H9 (cell line): Measurements from ENCODE around the gene TNFRSF1B. TPM values are rescaled to one million over a fixed set of nuclear protein-coding genes. Genes with fewer than 3 reads are reported as not detected.

ENCODE experiments used
- DNase-seq: peaks from one replicate; pipeline ENCODE4 v3.0.0-alpha.2; 2017
- H2AFZ ChIP-seq: one replicate; pipeline ENCODE4 v1.6.1; 2013; ENCODE audit warnings: mild to moderate bottlenecking, low read length, control low read depth, moderate library complexity
- H2AK5ac ChIP-seq: 2 replicates; pipeline ENCODE4 v1.6.1; 2013; ENCODE audit warnings: low read length, control low read depth, mixed read lengths; ENCODE audit not compliant: insufficient read length
- H2BK120ac ChIP-seq: one replicate; pipeline ENCODE4 v1.6.1; 2013; ENCODE audit warnings: low read depth, mild to moderate bottlenecking, low read length, control low read depth, inconsistent platforms; ENCODE audit not compliant: poor library complexity, severe bottlenecking
- H2BK12ac ChIP-seq: 2 replicates; pipeline ENCODE4 v1.6.1; 2013; ENCODE audit warnings: low read length, control low read depth, mixed read lengths, low read depth; ENCODE audit not compliant: insufficient read length
- H2BK15ac ChIP-seq: 2 replicates; pipeline ENCODE4 v1.6.1; 2013; ENCODE audit warnings: low read depth, low read length, control low read depth
- H2BK20ac ChIP-seq: one replicate; pipeline ENCODE4 v1.6.1; 2013; ENCODE audit warnings: low read depth, mild to moderate bottlenecking, low read length, control low read depth, inconsistent platforms; ENCODE audit not compliant: poor library complexity, severe bottlenecking
- H2BK5ac ChIP-seq: 2 replicates; pipeline ENCODE4 v1.6.1; 2013; ENCODE audit warnings: low read length, control low read depth, mixed read lengths; ENCODE audit not compliant: insufficient read length
- H3K14ac ChIP-seq: 2 replicates; pipeline ENCODE4 v1.6.1; 2013; ENCODE audit warnings: low read length, control low read depth; ENCODE audit not compliant: insufficient read depth
- H3K18ac ChIP-seq: 2 replicates; pipeline ENCODE4 v1.6.1; 2013; ENCODE audit warnings: low read depth, mild to moderate bottlenecking, mixed read lengths, low read length, control low read depth; ENCODE audit not compliant: insufficient read length
- H3K23ac ChIP-seq: 2 replicates; pipeline ENCODE4 v1.6.1; 2013; ENCODE audit warnings: low read length, control low read depth, mixed read lengths, low read depth; ENCODE audit not compliant: insufficient read length
- H3K23me2 ChIP-seq: 2 replicates; pipeline ENCODE4 v1.6.1; 2013; ENCODE audit warnings: low read depth, mild to moderate bottlenecking, mixed read lengths, low read length, control low read depth; ENCODE audit not compliant: insufficient read length, poor library complexity, severe bottlenecking
- H3K27ac ChIP-seq: 2 replicates; pipeline ENCODE4 v1.5.1; 2013; ENCODE audit warnings: low read length, control low read depth, mixed read lengths, low read depth; ENCODE audit not compliant: insufficient read length
- H3K27me3 ChIP-seq: 2 replicates; pipeline ENCODE4 v1.6.1; 2013; ENCODE audit warnings: low read length, control low read depth, inconsistent platforms; ENCODE audit not compliant: insufficient read depth
- H3K4ac ChIP-seq: 2 replicates; pipeline ENCODE4 v1.6.1; 2013; ENCODE audit warnings: low read depth, mild to moderate bottlenecking, control low read depth, inconsistent platforms, low read length, moderate library complexity
- H3K4me1 ChIP-seq: 2 replicates; pipeline ENCODE4 v1.6.1; 2013; ENCODE audit warnings: low read length, control low read depth, inconsistent platforms; ENCODE audit not compliant: insufficient read depth
- H3K4me2 ChIP-seq: 2 replicates; pipeline ENCODE4 v1.6.1; 2013; ENCODE audit warnings: low read length, control low read depth, mixed read lengths; ENCODE audit not compliant: insufficient read length, insufficient read depth
- H3K56ac ChIP-seq: 2 replicates; pipeline ENCODE4 v1.6.1; 2013; ENCODE audit warnings: low read depth, mild to moderate bottlenecking, mixed read lengths, low read length, control low read depth; ENCODE audit not compliant: insufficient read length
- H3K79me1 ChIP-seq: 2 replicates; pipeline ENCODE4 v1.6.1; 2013; ENCODE audit warnings: low read depth, mild to moderate bottlenecking, moderate library complexity, low read length, control low read depth, inconsistent platforms; ENCODE audit not compliant: insufficient read depth, poor library complexity, severe bottlenecking
- H3K79me2 ChIP-seq: 2 replicates; pipeline ENCODE4 v1.6.1; 2013; ENCODE audit warnings: low read length, control low read depth, inconsistent platforms; ENCODE audit not compliant: insufficient read depth
- H3K9ac ChIP-seq: 2 replicates; pipeline ENCODE4 v1.6.1; 2013; ENCODE audit warnings: low read length, control low read depth, mixed read lengths; ENCODE audit not compliant: insufficient read length; ENCODE audit errors: extremely low read depth
- H3K9me3 ChIP-seq: one replicate; pipeline ENCODE4 v1.6.1; 2013; ENCODE audit warnings: low read depth, low read length, inconsistent platforms; ENCODE audit not compliant: control insufficient read depth
- H3T11ph ChIP-seq: one replicate; pipeline ENCODE4 v1.6.1; 2013; ENCODE audit warnings: mild to moderate bottlenecking, low read length, control low read depth, inconsistent platforms
- H4K20me1 ChIP-seq: one replicate; pipeline ENCODE4 v1.6.1; 2013; ENCODE audit not compliant: control insufficient read depth, insufficient read length, insufficient read depth
- H4K5ac ChIP-seq: 2 replicates; pipeline ENCODE4 v1.6.1; 2013; ENCODE audit warnings: low read depth, mild to moderate bottlenecking, mixed read lengths, low read length, control low read depth; ENCODE audit not compliant: insufficient read length
- H4K8ac ChIP-seq: replicated peaks from 2 replicates; pipeline ENCODE4 v1.6.1; 2013; ENCODE audit warnings: low read length, control low read depth, mixed read lengths, low read depth; ENCODE audit not compliant: insufficient read length
- H4K91ac ChIP-seq: 2 replicates; pipeline ENCODE4 v1.6.1; 2013; ENCODE audit warnings: low read depth, mild to moderate bottlenecking, moderate library complexity, mixed read lengths, low read length, control low read depth; ENCODE audit not compliant: insufficient read length
- H3K27ac Mint-ChIP-seq, 3 experiments: 2 replicates in 2 of 3; 3 replicates in 1 of 3; pipeline ENCODE4 v1.8.0; 2020 to 2021; ENCODE audit warnings: mixed read lengths in 3 of 3, mild to moderate bottlenecking in 1 of 3, moderate library complexity in 1 of 3
- H3K27me3 Mint-ChIP-seq: 2 replicates; pipeline ENCODE4 v1.8.0; 2021; ENCODE audit warnings: low read depth, mild to moderate bottlenecking, moderate library complexity, mixed read lengths
- H3K36me3 Mint-ChIP-seq, 3 experiments: 2 replicates in 2 of 3; 3 replicates in 1 of 3; pipeline ENCODE4 v1.8.0; 2020 to 2021; ENCODE audit warnings: low read depth in 3 of 3, mixed read lengths in 3 of 3; ENCODE audit not compliant: insufficient read depth in 1 of 3
- H3K4me1 Mint-ChIP-seq, 2 experiments: 2 replicates each; pipeline ENCODE4 v1.8.0; 2020; ENCODE audit warnings: mixed read lengths in 2 of 2
- H3K4me3 Mint-ChIP-seq, 2 experiments: 2 replicates in 1 of 2; 3 replicates in 1 of 2; pipeline ENCODE4 v1.8.0; 2020 to 2021; ENCODE audit warnings: mild to moderate bottlenecking in 2 of 2, mixed read lengths in 2 of 2, moderate library complexity in 1 of 2
- H3K9me3 Mint-ChIP-seq, 2 experiments: 2 replicates in 1 of 2; 3 replicates in 1 of 2; pipeline ENCODE4 v1.8.0; 2020; ENCODE audit warnings: mild to moderate bottlenecking in 2 of 2, mixed read lengths in 2 of 2, moderate library complexity in 1 of 2
- CTCF ChIP-seq: fragments of 200-600 bp; sonication (generic); conservative IDR thresholded peaks from 3 replicates; pipeline ENCODE4 v1.8.0; 2021; ENCODE audit warnings: antibody characterized with exemption, mild to moderate bottlenecking
- WGBS: extraction: QIAGEN DNeasy Blood & Tissue Kit; methylation state at CpG from one replicate; pipeline ENCODE4 v1.1.7; 2013; ENCODE audit warnings: missing lambda C conversion rate, low lambda C conversion rate, mixed read lengths; ENCODE audit not compliant: insufficient read length; ENCODE audit errors: extremely low coverage; 5-methylcytosine and 5-hydroxymethylcytosine counted together
- total RNA-seq: library from RNA; stranded (reverse); gene quantifications from 2 replicates; pipeline ENCODE4 v1.2.1, GENCODE V29; 2021

The TNFRSF1B gene
- total RNA-seq, 1 experiment from 2014 or later, result 0.57 TPM

- H2BK20ac ChIP-seq, result no peak overlapping the region
- H3K27me3 ChIP-seq, result no peaks in the 10 kb centered on the region
- no peak overlapping the region for H3K27ac ChIP-seq
- H4K20me1 ChIP-seq, result no peaks in the 10 kb centered on the region
- Mint-ChIP-seq H3K27me3 (no peaks in the 10 kb centered on the region), H3K9me3 (no peaks in the 10 kb centered on the region), H3K27ac (no peak overlapping the region), H3K36me3 (no peaks in the 10 kb centered on the region; a peak in 1 of 7 replicates), H3K4me3 (no peak overlapping the region), H3K4me1 (peaks cover 0 to 14% of the 10 kb centered on the region in 2 experiments; a peak in 2 of 4 replicates)
- no peak overlapping the region for H3T11ph ChIP-seq
- DNase-seq, result no peak
- no peak overlapping the region for H2AK5ac ChIP-seq
- no peaks in the 10 kb centered on the region for H3K23me2 ChIP-seq
- no peak overlapping the region for H3K23ac ChIP-seq
- H4K91ac ChIP-seq, result no peak overlapping the region
- H2AFZ ChIP-seq, result no peak overlapping the region
- no peak overlapping the region for H3K4ac ChIP-seq
- H3K56ac ChIP-seq, result no peak overlapping the region
- no peak overlapping the region for H2BK120ac ChIP-seq
- H3K79me1 ChIP-seq, result no peaks in the 10 kb centered on the region
- WGBS, result no CpG with 5 or more reads among the region's 4 CpGs
- no peak overlapping the region for H4K5ac ChIP-seq
- H3K14ac ChIP-seq, result no peak overlapping the region; the same call in 1 of the 2 replicates
- no peak for TF ChIP-seq CTCF
- H3K9ac ChIP-seq, result no peak overlapping the region
- H3K9me3 ChIP-seq, result no peaks in the 10 kb centered on the region
- H2BK5ac ChIP-seq, result no peak overlapping the region
- no peak overlapping the region for H2BK15ac ChIP-seq
- no peak overlapping the region for H2BK12ac ChIP-seq
- no peaks in the 10 kb centered on the region for H3K4me1 ChIP-seq
- H3K79me2 ChIP-seq, result no peaks in the 10 kb centered on the region
- H3K4me2 ChIP-seq, result no peak overlapping the region
- no peak overlapping the region for H4K8ac ChIP-seq
- no peak overlapping the region for H3K18ac ChIP-seq
Observed at GRCh38 chr1:12140016-12140415, 26.8 kb upstream of the TNFRSF1B start.
